Renal cortex interstitium (tissue), 11 donors: ENCODE results near the gene AK9. TPM values are rescaled to one million over a fixed set of nuclear protein-coding genes. Genes with fewer than 3 reads are reported as not detected.
A peak's percentile ranks its signal among the peaks of the same experiment; 100 is the strongest.
"Not testable (repeated sequence)": the region's sequence is repeated elsewhere in the genome, so short reads cannot be mapped to it uniquely, and the experiment has no call there.

Source experiments
- DNase-seq, 11 donors: peaks; one replicate each; pipeline ENCODE4 v3.0.0-alpha.2; 2013; ENCODE audit warnings: low read depth in 9 of 11, low spot score in 4 of 11; ENCODE audit errors: extremely low read depth in 1 of 11
- polyA plus RNA-seq, 3 donors: library from polyadenylated mRNA; unstranded; fragments of 120-200 nt; gene quantifications; one replicate each; pipeline ENCODE4 v1.2.1, GENCODE V29; 2013; ENCODE audit not compliant: insufficient read length in 3 of 3

Gene AK9
- polyA plus RNA-seq, 3 donors, result 11.1 to 16.0 (median 13.4) TPM

- peak; percentile 30 to 72 (median 55) for DNase-seq
Observed at GRCh38 chr6:109526905-109527628, 163.9 kb downstream of the AK9 start.

GRCh38 chr6:109524129-109524528, 166.9 kb downstream of the AK9 start:
- DNase-seq, result no peak

GRCh38 chr6:109523478-109523877, 167.5 kb downstream of the AK9 start:
- DNase-seq, result no peak

GRCh38 chr6:109521080-109521479, 169.9 kb downstream of the AK9 start:
- DNase-seq, result no peak

- not testable (repeated sequence) for DNase-seq
Observed at GRCh38 chr6:109519647-109520046, 171.4 kb downstream of the AK9 start.

- DNase-seq, result no peak
Observed at GRCh38 chr6:109516929-109517328, 174.1 kb downstream of the AK9 start.

GRCh38 chr6:109515781-109516409, 175.1 kb downstream of the AK9 start:
- DNase-seq, result no peak

- DNase-seq, result no peak
Observed at GRCh38 chr6:109514946-109515345, 176.1 kb downstream of the AK9 start.

- DNase-seq, result no peak
Observed at GRCh38 chr6:109513571-109514071, 177.4 kb downstream of the AK9 start.

GRCh38 chr6:109512271-109512817, 178.7 kb downstream of the AK9 start:
- no peak for DNase-seq

- DNase-seq, result no peak
Observed at GRCh38 chr6:109511832-109512231, 179.2 kb downstream of the AK9 start.

GRCh38 chr6:109510358-109510757, 180.6 kb downstream of the AK9 start:
- DNase-seq, result no peak

- no peak for DNase-seq
Observed at GRCh38 chr6:109508166-109508860, 182.7 kb downstream of the AK9 start.

- DNase-seq, result no peak
Observed at GRCh38 chr6:109507490-109508072, 183.4 kb downstream of the AK9 start.

GRCh38 chr6:109506841-109507240, 184.2 kb downstream of the AK9 start:
- no peak for DNase-seq

GRCh38 chr6:109506314-109506713, 184.7 kb downstream of the AK9 start:
- DNase-seq, result no peak

- peak in 1 of 11 donors; percentile 27 for DNase-seq
Observed at GRCh38 chr6:109503327-109504224, 187.4 kb downstream of the AK9 start.

- DNase-seq, result no peak
Observed at GRCh38 chr6:109498936-109499335, 192.1 kb downstream of the AK9 start.
